Epithelial cell of proximal tubule (primary cell): ENCODE measurements around the gene METAP1. TPM values are rescaled to one million over a fixed set of nuclear protein-coding genes. Genes with fewer than 3 reads are reported as not detected.
"Not testable (repeated sequence)": the region's sequence is repeated elsewhere in the genome, so short reads cannot be mapped to it uniquely, and the experiment has no call there.

Source experiments
- DNase-seq: peaks from one replicate; pipeline ENCODE4 v3.0.0-alpha.2; 2011; ENCODE audit warnings: low read depth
- H3K4me3 ChIP-seq: 2 replicates; pipeline ENCODE4 v1.5.1; 2011; ENCODE audit warnings: low read depth, mild to moderate bottlenecking, low read length
- CTCF ChIP-seq: conservative IDR thresholded peaks from 2 replicates; pipeline ENCODE4 v1.5.1; 2012; ENCODE audit warnings: low read depth, mild to moderate bottlenecking, low read length
- total RNA-seq: library from RNA; depleted of rRNA; stranded (reverse); fragments of >200 nt; gene quantifications from 2 replicates; pipeline ENCODE4 v1.2.3, GENCODE V29; 2015

The METAP1 gene
- total RNA-seq, 1 donor from 2014 or later = 64.6 TPM

- DNase-seq = no peak
- no peak overlapping the region for H3K4me3 ChIP-seq
- TF ChIP-seq CTCF = no peak
These were observed 108.6 kb downstream of the METAP1 start for GRCh38 chr4:99104153-99104552.

DNA sequence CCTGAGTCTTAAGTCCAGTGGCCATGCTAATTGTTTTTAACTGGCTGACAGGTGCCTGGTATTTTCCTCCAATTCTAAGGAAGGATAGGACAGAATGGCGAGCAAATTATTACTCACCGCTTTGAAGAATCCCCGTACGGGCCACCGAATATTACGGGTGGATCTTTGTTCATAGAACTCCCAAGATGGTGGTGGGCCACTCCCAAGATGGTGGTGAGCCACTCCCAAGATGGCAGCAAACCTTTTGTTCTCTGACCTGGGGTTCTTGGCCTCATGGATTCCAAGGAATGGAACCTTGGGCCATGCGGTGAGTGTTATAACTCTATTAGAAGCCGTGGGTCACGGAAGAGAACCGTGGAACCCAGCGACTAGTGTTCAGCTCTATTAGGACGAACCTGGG is 113.8 kb downstream of the METAP1 start:
- not testable (repeated sequence) for DNase-seq, H3K4me3 ChIP-seq

Other genes with a start within 250 kb of the METAP1 start
- 157 and 178 TPM in 2 replicates for gene EIF4E, start 66.6 kb upstream of the METAP1 start, total RNA-seq
- gene ADH5, start 93.1 kb downstream of the METAP1 start, total RNA-seq = 124 and 126 TPM in 2 replicates
- not detected in 2 replicates for gene ADH4, start 148.6 kb downstream of the METAP1 start, total RNA-seq
- gene ADH6, start 223.5 kb downstream of the METAP1 start, total RNA-seq = not detected in 2 replicates